Trophoblast cell (in vitro differentiated cells and primary cell): ENCODE data around the gene GBF1.

Source experiments
- DNase-seq, 2 donors: peaks; one replicate each; pipeline ENCODE4 v3.0.0-alpha.2; 2016
- H2AFZ ChIP-seq: 2 replicates; pipeline ENCODE4 v1.6.1; 2013; ENCODE audit warnings: low read length, moderate library complexity, mild to moderate bottlenecking; ENCODE audit not compliant: insufficient read depth, poor library complexity
- H2AK5ac ChIP-seq: 2 replicates; pipeline ENCODE4 v1.6.1; 2013; ENCODE audit warnings: mild to moderate bottlenecking, low read length
- H2BK120ac ChIP-seq: 2 replicates; pipeline ENCODE4 v1.6.1; 2013; ENCODE audit warnings: low read length, mild to moderate bottlenecking, moderate library complexity; ENCODE audit not compliant: insufficient read depth, poor library complexity
- H2BK12ac ChIP-seq: 2 replicates; pipeline ENCODE4 v1.6.1; 2013; ENCODE audit warnings: mild to moderate bottlenecking, low read length, moderate library complexity
- H2BK5ac ChIP-seq: 2 replicates; pipeline ENCODE4 v1.6.1; 2013; ENCODE audit warnings: low read length, low read depth, moderate library complexity, mild to moderate bottlenecking; ENCODE audit not compliant: poor library complexity
- H3K14ac ChIP-seq: 2 replicates; pipeline ENCODE4 v1.6.1; 2013; ENCODE audit warnings: mild to moderate bottlenecking, low read length
- H3K18ac ChIP-seq: 2 replicates; pipeline ENCODE4 v1.6.1; 2013; ENCODE audit warnings: mild to moderate bottlenecking, low read length
- H3K23ac ChIP-seq: 2 replicates; pipeline ENCODE4 v1.6.1; 2013; ENCODE audit warnings: low read length
- H3K27ac ChIP-seq: 2 replicates; pipeline ENCODE4 v1.5.1; 2013; ENCODE audit warnings: low read depth, mild to moderate bottlenecking, inconsistent platforms, low read length, moderate library complexity
- H3K27me3 ChIP-seq: 2 replicates; pipeline ENCODE4 v1.6.1; 2013; ENCODE audit warnings: inconsistent platforms, mild to moderate bottlenecking, low read length, moderate library complexity; ENCODE audit not compliant: insufficient read depth
- H3K36me3 ChIP-seq, 2 experiments: 1 replicate in 1 of 2; 2 replicates in 1 of 2; pipeline ENCODE4 v1.6.1; 2013; ENCODE audit warnings: low read length in 2 of 2, mild to moderate bottlenecking in 2 of 2, moderate library complexity in 1 of 2; ENCODE audit not compliant: insufficient read depth in 2 of 2, control insufficient read depth in 1 of 2
- H3K4ac ChIP-seq: 2 replicates; pipeline ENCODE4 v1.6.1; 2013; ENCODE audit warnings: low read depth, mild to moderate bottlenecking, low read length, moderate library complexity
- H3K4me1 ChIP-seq, 2 experiments: 1 replicate in 1 of 2; 2 replicates in 1 of 2; pipeline ENCODE4 v1.6.1; 2013; ENCODE audit warnings: low read length in 2 of 2, mild to moderate bottlenecking in 2 of 2, moderate library complexity in 1 of 2; ENCODE audit not compliant: insufficient read depth in 2 of 2, control insufficient read depth in 1 of 2
- H3K4me2 ChIP-seq: 2 replicates; pipeline ENCODE4 v1.6.1; 2013; ENCODE audit warnings: inconsistent platforms, mild to moderate bottlenecking, low read length, moderate library complexity
- H3K4me3 ChIP-seq: 2 replicates; pipeline ENCODE4 v1.5.1; 2013; ENCODE audit warnings: mild to moderate bottlenecking, low read depth, low read length, inconsistent platforms
- H3K79me1 ChIP-seq: one replicate; pipeline ENCODE4 v1.6.1; 2013; ENCODE audit warnings: low read length
- H3K79me2 ChIP-seq: 2 replicates; pipeline ENCODE4 v1.6.1; 2013; ENCODE audit warnings: low read length, mild to moderate bottlenecking; ENCODE audit not compliant: control insufficient read depth, insufficient read depth, poor library complexity
- H3K9ac ChIP-seq: 2 replicates; pipeline ENCODE4 v1.6.1; 2013; ENCODE audit warnings: mild to moderate bottlenecking, low read length
- H3K9me3 ChIP-seq: 2 replicates; pipeline ENCODE4 v1.6.1; 2013; ENCODE audit warnings: low read depth, mild to moderate bottlenecking, control low read depth, inconsistent platforms, low read length; ENCODE audit not compliant: insufficient read depth
- H4K12ac ChIP-seq: 2 replicates; pipeline ENCODE4 v1.6.1; 2013; ENCODE audit warnings: low read depth, mild to moderate bottlenecking, low read length, moderate library complexity
- H4K8ac ChIP-seq: 2 replicates; pipeline ENCODE4 v1.6.1; 2013; ENCODE audit warnings: low read depth, mild to moderate bottlenecking, low read length, moderate library complexity
- H4K91ac ChIP-seq: one replicate; pipeline ENCODE4 v1.6.1; 2013; ENCODE audit warnings: low read depth, mild to moderate bottlenecking, low read length, moderate library complexity
- WGBS: extraction: QIAGEN DNeasy Blood & Tissue Kit; methylation state at CpG from one replicate; pipeline ENCODE4 v1.1.7; 2013; ENCODE audit warnings: missing lambda C conversion rate; ENCODE audit not compliant: insufficient read length, insufficient coverage; ENCODE audit errors: extremely low coverage; 5-methylcytosine and 5-hydroxymethylcytosine counted together

Gene GBF1

DNA sequence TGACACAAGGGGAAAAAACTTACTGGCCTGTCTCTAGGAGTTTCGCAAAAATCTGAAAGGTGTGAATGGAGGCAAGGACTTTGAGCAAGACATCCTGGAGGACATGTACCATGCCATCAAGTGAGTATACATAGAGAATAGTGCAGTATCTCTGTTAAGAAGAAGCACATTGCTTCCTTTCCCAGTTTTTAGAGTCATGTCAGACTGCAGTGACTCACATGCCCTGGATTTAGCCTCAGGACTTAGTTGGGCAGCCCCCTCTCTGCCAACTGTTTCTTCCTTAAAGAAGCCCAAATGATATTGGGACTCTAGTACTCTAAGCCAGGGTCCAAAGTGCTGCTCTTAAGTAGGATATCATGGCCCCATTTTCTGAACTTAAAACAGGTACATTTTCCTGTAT is 122.1 kb downstream of the GBF1 start:
- no peak overlapping the region for H3K4me2 ChIP-seq
- WGBS: no CpG with 5 or more reads among the region's 1 CpG

DNA sequence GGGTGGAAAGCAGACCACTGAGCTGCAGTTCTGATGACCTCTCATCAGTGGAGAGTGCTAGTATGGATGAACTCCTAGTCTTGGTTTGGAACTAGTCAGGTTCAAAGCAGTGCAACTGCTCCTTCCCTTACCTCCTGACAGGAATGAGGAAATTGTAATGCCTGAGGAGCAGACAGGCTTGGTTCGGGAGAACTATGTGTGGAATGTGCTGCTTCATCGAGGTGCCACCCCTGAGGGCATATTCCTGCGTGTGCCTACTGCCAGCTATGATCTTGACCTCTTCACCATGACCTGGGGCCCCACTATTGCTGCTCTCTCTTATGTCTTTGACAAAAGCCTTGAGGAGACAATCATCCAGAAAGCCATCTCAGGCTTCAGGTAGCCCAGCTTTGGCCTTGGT is 122.7 kb downstream of the GBF1 start:
- no peak overlapping the region for H4K12ac ChIP-seq
- no peak overlapping the region for H3K14ac ChIP-seq
- H3K23ac ChIP-seq: no peak overlapping the region
- H3K27ac ChIP-seq: no peak overlapping the region
- H3K27me3 ChIP-seq: no peaks in the 10 kb centered on the region
- H4K8ac ChIP-seq: no peak overlapping the region
- no peaks in the 10 kb centered on the region for H3K79me2 ChIP-seq
- H3K9me3 ChIP-seq: no peaks in the 10 kb centered on the region
- no peak overlapping the region for H4K91ac ChIP-seq
- H3K4me2 ChIP-seq: no peak overlapping the region
- no peak overlapping the region for H2AK5ac ChIP-seq
- peak in 1 of 2 donors; percentile 49 for DNase-seq
- H2AFZ ChIP-seq: no peak overlapping the region
- no peak overlapping the region for H3K18ac ChIP-seq
- no peak overlapping the region for H2BK120ac ChIP-seq
- H3K4ac ChIP-seq: no peak overlapping the region
- H2BK12ac ChIP-seq: no peak overlapping the region
- H2BK5ac ChIP-seq: no peak overlapping the region
- H3K4me1 ChIP-seq: peaks cover 10 to 14% of the 10 kb centered on the region in 2 experiments
- H3K4me3 ChIP-seq: no peak overlapping the region
- H3K36me3 ChIP-seq: peaks cover 52 to 76% of the 10 kb centered on the region in 2 experiments
- H3K9ac ChIP-seq: no peak overlapping the region
- no CpG with 5 or more reads among the region's 3 CpGs for WGBS
- H3K79me1 ChIP-seq: no peaks in the 10 kb centered on the region

More for the DNA sequence above, 122.1 kb downstream of the GBF1 start:
- Histone ChIP-seq H3K79me1 (no peaks in the 10 kb centered on the region), H2BK12ac (no peak overlapping the region), H3K4ac (no peak overlapping the region), H3K4me1 (peaks cover 10 to 14% of the 10 kb centered on the region in 2 experiments), H3K18ac (no peak overlapping the region), H3K79me2 (no peaks in the 10 kb centered on the region), H2BK5ac (no peak overlapping the region), H4K91ac (no peak overlapping the region), H3K14ac (no peak overlapping the region), H3K4me3 (no peak overlapping the region), H3K9ac (no peak overlapping the region), H4K12ac (no peak overlapping the region), H2AK5ac (no peak overlapping the region), H4K8ac (no peak overlapping the region), H3K23ac (no peak overlapping the region), H3K9me3 (no peaks in the 10 kb centered on the region), H3K27me3 (no peaks in the 10 kb centered on the region), H2AFZ (no peak overlapping the region), H3K27ac (no peak overlapping the region), H3K36me3 (peaks cover 55 to 80% of the 10 kb centered on the region in 2 experiments), H2BK120ac (no peak overlapping the region)
- DNase-seq: no peak

DNA sequence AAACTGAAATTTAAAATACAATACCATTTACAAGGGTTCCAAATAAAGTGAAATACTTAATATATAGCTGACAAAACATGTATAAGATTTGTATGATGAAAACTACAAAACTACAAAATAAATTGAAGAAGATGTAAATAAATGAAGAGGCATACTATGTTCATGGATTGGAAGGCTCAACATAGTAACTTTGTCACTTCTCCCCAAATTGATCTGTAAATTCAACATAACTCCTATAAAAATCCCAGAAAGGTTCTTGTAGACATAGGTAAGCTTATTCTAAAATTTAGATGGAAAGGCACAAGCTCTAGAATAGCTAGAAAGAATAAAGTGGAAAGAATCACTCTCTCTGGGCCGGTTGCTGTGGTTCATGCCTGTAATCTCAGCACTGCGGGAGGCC is 126.0 kb downstream of the GBF1 start:
- Histone ChIP-seq H3K4me3 (no peak overlapping the region), H3K4me1 (peaks cover 10 to 14% of the 10 kb centered on the region in 2 experiments), H3K27ac (no peak overlapping the region), H3K4me2 (no peak overlapping the region), H4K8ac (no peak overlapping the region), H2AK5ac (no peak overlapping the region), H2AFZ (no peak overlapping the region), H3K14ac (no peak overlapping the region), H3K23ac (no peak overlapping the region), H4K91ac (no peak overlapping the region), H3K18ac (no peak overlapping the region), H2BK120ac (no peak overlapping the region), H2BK12ac (no peak overlapping the region), H3K9me3 (no peaks in the 10 kb centered on the region), H2BK5ac (no peak overlapping the region), H3K4ac (no peak overlapping the region), H3K9ac (no peak overlapping the region), H4K12ac (no peak overlapping the region), H3K79me1 (no peaks in the 10 kb centered on the region), H3K79me2 (no peaks in the 10 kb centered on the region), H3K27me3 (no peaks in the 10 kb centered on the region), H3K36me3 (peaks cover 57 to 72% of the 10 kb centered on the region in 2 experiments)
- WGBS: no CpG with 5 or more reads among the region's 2 CpGs
- DNase-seq: no peak

DNA sequence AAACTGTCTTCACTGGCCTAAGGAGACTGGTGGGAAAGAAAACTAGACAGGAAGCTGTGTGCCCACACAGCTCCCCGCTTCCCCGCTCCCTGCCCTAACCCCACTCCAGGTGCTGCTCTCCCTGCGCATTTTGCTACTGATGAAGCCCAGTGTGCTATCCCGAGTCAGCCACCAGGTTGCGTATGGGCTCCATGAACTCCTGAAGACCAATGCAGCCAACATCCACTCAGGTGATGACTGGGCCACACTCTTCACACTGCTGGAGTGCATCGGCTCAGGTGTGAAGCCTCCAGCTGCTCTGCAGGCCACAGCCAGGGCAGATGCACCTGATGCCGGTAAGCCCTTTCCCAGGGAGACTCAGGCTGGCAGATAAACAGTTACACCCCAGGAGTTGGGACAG is 129.9 kb downstream of the GBF1 start:
- Histone ChIP-seq H4K91ac (no peak overlapping the region), H3K4me2 (no peak overlapping the region), H2BK12ac (no peak overlapping the region), H3K4me1 (no peaks in the 10 kb centered on the region), H4K12ac (no peak overlapping the region), H3K9ac (no peak overlapping the region), H2BK5ac (no peak overlapping the region), H2AFZ (no peak overlapping the region), H3K79me1 (no peaks in the 10 kb centered on the region), H3K4ac (no peak overlapping the region), H3K18ac (no peak overlapping the region), H3K23ac (no peak overlapping the region), H2BK120ac (no peak overlapping the region), H3K27me3 (no peaks in the 10 kb centered on the region), H3K4me3 (no peak overlapping the region), H2AK5ac (no peak overlapping the region), H4K8ac (no peak overlapping the region), H3K14ac (no peak overlapping the region), H3K9me3 (no peaks in the 10 kb centered on the region), H3K27ac (no peak overlapping the region), H3K36me3 (peaks cover 58 to 64% of the 10 kb centered on the region in 2 experiments), H3K79me2 (no peaks in the 10 kb centered on the region)
- no CpG with 5 or more reads among the region's 7 CpGs for WGBS
- no peak for DNase-seq
